NCI-H82 treated with DMSO at 0.1 percent for 48 hours (cell line): ENCODE measurements around the gene GPC3.
"Not testable (repeated sequence)": the region's sequence is repeated elsewhere in the genome, so short reads cannot be mapped to it uniquely, and the experiment has no call there.

Source experiments
- DNase-seq: peaks from one replicate; lab custom pipeline; 2025; ENCODE audit not compliant: unreplicated experiment; lab: John Stamatoyannopoulos, UW

The GPC3 gene

GRCh38 chrX:133533249-133533648 lies 452.1 kb downstream of the GPC3 start:
- DNase-seq: no peak

GRCh38 chrX:133530960-133531359 lies 454.4 kb downstream of the GPC3 start:
- no peak for DNase-seq

GRCh38 chrX:133529578-133529977 lies 455.8 kb downstream of the GPC3 start:
- no peak for DNase-seq

DNA sequence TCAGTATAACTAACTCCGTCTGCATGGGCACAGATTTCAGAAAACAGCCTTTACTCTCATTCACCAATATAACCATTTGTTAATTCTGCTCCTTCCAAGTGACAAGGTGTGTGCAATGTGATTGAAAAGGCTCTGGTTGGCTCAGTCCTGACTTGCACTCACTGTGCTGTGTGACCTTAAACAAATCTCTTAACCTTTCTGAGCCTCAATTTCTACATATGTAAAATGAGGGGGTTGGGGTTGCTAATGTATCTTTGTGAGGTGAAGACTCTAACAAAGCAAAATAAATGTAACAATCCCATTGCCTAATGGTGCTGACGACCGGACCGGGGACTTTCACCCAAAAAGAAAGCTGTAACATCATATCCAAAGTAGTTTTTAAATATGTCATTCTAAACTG lies 457.6 kb downstream of the GPC3 start:
- DNase-seq: no peak

DNA sequence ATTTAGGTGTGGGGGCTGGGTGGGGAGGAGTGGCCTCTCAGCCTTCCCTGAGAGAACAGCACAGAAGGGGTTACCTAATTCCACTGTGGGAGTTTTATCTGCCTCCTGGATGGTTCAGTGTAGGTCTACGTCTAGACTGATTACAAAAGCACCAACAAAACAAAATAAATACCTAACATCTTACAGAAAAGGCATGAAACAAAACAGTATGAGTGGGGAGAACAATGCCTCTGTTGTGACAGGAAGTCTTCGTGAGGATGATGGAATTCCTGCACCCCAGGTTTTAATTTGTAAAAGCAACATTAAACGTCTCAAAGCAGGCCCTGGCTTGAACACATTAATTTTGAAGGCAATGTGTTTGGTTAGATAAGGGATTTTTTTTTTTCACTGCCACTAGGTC lies 458.0 kb downstream of the GPC3 start:
- DNase-seq: no peak

GRCh38 chrX:133526773-133527172 lies 458.6 kb downstream of the GPC3 start:
- DNase-seq: not testable (repeated sequence)

GRCh38 chrX:133523526-133523925 lies 461.9 kb downstream of the GPC3 start:
- no peak for DNase-seq

GRCh38 chrX:133523081-133523487 lies 462.3 kb downstream of the GPC3 start:
- no peak for DNase-seq

DNA sequence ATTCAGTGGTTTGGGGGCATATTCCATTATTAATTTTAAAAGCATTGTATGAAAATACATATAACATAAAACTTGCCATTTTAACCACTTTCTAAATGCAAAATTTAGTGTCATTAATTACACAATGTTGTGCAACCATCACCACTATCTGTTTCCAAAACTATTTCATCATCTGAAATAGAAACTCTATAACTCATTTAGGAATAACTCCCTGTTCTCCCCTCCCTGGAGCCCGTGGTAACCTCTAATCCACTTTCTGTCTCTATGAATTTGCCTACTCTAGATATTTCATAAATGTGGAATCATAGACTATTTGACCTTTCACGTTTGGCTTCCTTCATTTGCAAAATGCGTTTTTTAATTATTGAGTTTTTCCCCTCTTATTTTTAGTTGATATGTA lies 468.7 kb downstream of the GPC3 start:
- DNase-seq: no peak

DNA sequence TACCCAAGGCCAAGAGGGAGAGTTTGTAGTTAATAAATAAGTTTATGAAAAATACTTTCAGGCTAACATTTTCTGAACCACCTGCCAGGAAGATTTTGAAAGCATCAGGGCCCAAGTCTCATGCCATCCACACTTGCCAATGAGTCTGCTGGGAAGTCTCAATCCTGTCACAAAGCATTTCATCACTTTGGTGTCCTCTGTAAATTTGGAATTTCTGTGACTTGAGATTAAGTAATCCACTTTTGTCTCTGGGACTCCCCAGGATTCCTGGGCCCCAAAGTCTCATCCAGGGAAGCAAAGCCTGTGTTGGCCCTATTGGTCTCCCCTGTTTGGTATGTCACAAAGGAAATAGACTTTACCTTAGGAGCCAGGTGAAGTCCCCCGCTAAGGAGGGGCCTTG lies 470.9 kb downstream of the GPC3 start:
- no peak for DNase-seq

DNA sequence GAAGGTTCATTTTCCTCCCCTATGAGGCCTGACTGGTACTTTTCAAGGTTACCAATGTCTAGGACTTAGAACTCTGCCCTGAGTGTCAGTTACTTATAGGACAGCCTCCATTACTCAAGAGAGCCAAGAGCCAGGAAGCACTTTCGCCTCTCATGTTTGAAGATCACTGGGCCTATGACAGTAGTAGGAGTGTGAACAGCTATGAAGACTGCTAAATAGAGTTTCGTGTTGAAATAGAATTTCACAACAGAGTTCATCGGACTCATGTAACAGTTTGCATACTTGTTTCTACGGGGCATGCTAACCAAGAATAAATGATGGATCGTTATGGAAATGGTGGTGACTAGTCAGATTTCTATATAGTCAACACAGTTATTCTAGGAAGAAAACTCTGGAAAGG lies 472.3 kb downstream of the GPC3 start:
- no peak for DNase-seq

- no peak for DNase-seq
Observed at GRCh38 chrX:133511041-133511440, 474.4 kb downstream of the GPC3 start.

DNA sequence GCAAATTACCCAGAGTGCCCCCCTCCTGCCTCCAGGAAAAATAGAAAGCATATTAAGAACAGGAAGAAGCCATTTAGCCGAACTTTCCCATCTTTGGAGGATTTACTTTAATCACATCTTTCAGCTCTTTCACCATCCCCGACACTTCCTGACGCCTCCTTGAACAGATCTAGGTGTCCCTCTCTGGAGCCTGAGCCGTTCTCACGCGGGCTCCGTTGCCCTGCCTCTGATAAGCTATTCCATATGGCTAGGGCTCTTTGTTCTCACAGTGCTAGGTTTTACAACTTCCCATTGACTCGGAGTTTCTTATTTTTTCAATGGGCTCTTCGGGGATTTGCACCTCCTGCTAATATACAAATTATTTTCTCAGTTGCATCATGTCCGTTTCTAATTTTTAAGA lies 488.0 kb downstream of the GPC3 start:
- DNase-seq: no peak

DNA sequence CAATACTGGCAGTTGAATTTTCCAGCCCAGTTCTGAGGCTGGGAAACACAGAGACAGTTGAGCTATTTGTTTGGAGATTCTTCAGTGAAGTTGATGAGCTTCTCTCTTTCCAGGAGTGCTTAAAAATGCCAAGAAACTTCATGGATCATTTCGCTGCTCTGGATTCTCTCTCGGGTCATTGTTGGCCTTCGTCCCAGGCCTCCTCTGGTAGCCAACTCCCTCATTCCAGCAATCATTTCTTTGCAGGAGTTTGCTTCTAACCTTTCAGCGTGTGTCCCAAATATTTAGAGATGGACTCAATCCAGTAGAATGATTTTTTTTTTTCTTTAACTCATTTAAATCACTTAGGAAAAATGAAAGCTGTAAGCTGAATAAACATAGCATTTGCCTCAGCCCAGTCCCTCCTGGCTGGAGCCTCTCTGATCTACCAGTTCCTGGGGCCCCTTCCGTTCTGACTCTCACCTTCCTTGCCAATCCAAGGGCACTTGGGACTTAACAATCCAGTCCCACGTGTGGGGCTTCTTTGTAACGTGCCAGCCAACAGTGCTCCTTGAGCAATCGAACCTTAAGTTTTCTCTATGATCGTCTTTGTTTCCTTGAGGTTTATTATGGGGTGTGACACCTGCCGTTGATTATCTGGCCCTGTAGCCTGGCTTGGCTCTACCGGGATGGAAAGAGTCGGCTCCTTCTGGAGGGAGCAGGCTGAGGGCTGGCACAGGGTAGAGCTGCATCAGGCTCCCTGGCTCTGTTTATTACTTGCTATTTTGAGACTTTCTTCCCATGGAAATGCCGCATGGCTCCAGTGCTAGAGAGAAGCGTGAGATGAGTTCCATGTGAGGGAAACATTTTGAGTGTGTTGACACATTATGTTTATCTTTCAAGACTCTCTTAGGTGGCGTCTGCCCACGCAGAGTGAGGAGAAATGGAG lies 489.7 kb downstream of the GPC3 start:
- no peak for DNase-seq

- no peak for DNase-seq
Observed at GRCh38 chrX:133493366-133493765, 492.0 kb downstream of the GPC3 start.

- no peak for DNase-seq
Observed at GRCh38 chrX:133490955-133491354, 494.4 kb downstream of the GPC3 start.
